Esophagus (tissue), 2 donors: Measurements from ENCODE around the gene IL1R1. TPM values are rescaled to one million over a fixed set of nuclear protein-coding genes. Genes with fewer than 3 reads are reported as not detected.
A peak's percentile ranks its signal among the peaks of the same experiment; 100 is the strongest.
"Not testable (repeated sequence)": the region's sequence is repeated elsewhere in the genome, so short reads cannot be mapped to it uniquely, and the experiment has no call there.

Experiments
- H3K27ac ChIP-seq, 2 donors: one replicate each; pipeline ENCODE4 v1.5.1; 2013; ENCODE audit warnings: low read depth in 2 of 2, mild to moderate bottlenecking in 2 of 2, inconsistent platforms in 1 of 2, low read length in 1 of 2, moderate library complexity in 1 of 2
- H3K27me3 ChIP-seq, 2 donors: one replicate each; pipeline ENCODE4 v1.6.1; 2013; ENCODE audit warnings: low read length in 2 of 2, control low read depth in 1 of 2, mild to moderate bottlenecking in 1 of 2; ENCODE audit not compliant: insufficient read depth in 2 of 2, control insufficient read depth in 1 of 2
- H3K36me3 ChIP-seq, 2 donors: one replicate each; pipeline ENCODE4 v1.6.1; 2013; ENCODE audit warnings: low read length in 1 of 2; ENCODE audit not compliant: control insufficient read depth in 2 of 2, insufficient read depth in 2 of 2
- H3K4me1 ChIP-seq, 2 donors: one replicate each; pipeline ENCODE4 v1.6.1; 2013; ENCODE audit warnings: low read length in 1 of 2; ENCODE audit not compliant: control insufficient read depth in 2 of 2, insufficient read depth in 2 of 2
- H3K4me3 ChIP-seq, 2 donors: one replicate each; pipeline ENCODE4 v1.5.1; 2013; ENCODE audit warnings: low read length in 2 of 2, mild to moderate bottlenecking in 2 of 2, low read depth in 1 of 2, moderate library complexity in 1 of 2
- H3K9me3 ChIP-seq, 2 donors: one replicate each; pipeline ENCODE4 v1.6.1; 2013; ENCODE audit warnings: mild to moderate bottlenecking in 2 of 2, low read depth in 1 of 2, low read length in 1 of 2, moderate library complexity in 1 of 2; ENCODE audit not compliant: control insufficient read depth in 2 of 2, insufficient read depth in 1 of 2
- WGBS, 2 donors: extraction: QIAGEN DNeasy Blood & Tissue Kit; methylation state at CpG; one replicate each; pipeline ENCODE4 v1.1.7; 2013; 5-methylcytosine and 5-hydroxymethylcytosine counted together
- polyA plus RNA-seq, 2 donors: library from polyadenylated mRNA; stranded (reverse); fragments of 200-250 nt; gene quantifications; one replicate each; pipeline ENCODE4 v1.2.3, GENCODE V29; 2013
- donor health status: healthy with polysubstance abuse.
- donor health status: Bipolar disorder and iron deficiency.

The IL1R1 gene
- polyA plus RNA-seq, 2 donors: 11.7 to 12.7 TPM

GRCh38 chr2:102101849-102102635, 40.5 kb upstream of the IL1R1 start:
- no peaks in the 10 kb centered on the region for H3K9me3 ChIP-seq
- H3K4me3 ChIP-seq: no peak overlapping the region
- 59 to 89% methylated on average over 4 of the region's 4 CpGs for WGBS, 2 donors
- H3K27ac ChIP-seq: no peak overlapping the region
- no peaks in the 10 kb centered on the region for H3K36me3 ChIP-seq
- H3K27me3 ChIP-seq: no peaks in the 10 kb centered on the region
- H3K4me1 ChIP-seq: peaks cover 2% of the 10 kb centered on the region in 2 donors

GRCh38 chr2:102102636-102102948, 40.0 kb upstream of the IL1R1 start:
- H3K9me3 ChIP-seq, H3K27me3 ChIP-seq, H3K4me1 ChIP-seq, H3K36me3 ChIP-seq, H3K4me3 ChIP-seq, H3K27ac ChIP-seq: not testable (repeated sequence)
- 64 to 65% methylated on average over 3 of the region's 3 CpGs for WGBS, 2 donors

GRCh38 chr2:102103284-102103683, 39.3 kb upstream of the IL1R1 start:
- H3K36me3 ChIP-seq: no peaks in the 10 kb centered on the region
- H3K9me3 ChIP-seq: no peaks in the 10 kb centered on the region
- H3K27me3 ChIP-seq: no peaks in the 10 kb centered on the region
- H3K4me3 ChIP-seq: no peak overlapping the region
- 94 to 98% methylated on average over 8 of the region's 8 CpGs for WGBS, 2 donors
- H3K4me1 ChIP-seq: peaks cover 2% of the 10 kb centered on the region in 2 donors
- no peak overlapping the region for H3K27ac ChIP-seq

GRCh38 chr2:102103992-102104871, 38.3 kb upstream of the IL1R1 start:
- Histone ChIP-seq H3K27me3 (no peaks in the 10 kb centered on the region), H3K9me3 (no peaks in the 10 kb centered on the region), H3K4me3 (peak overlapping the region; percentile 30 to 48), H3K4me1 (peaks cover 2% of the 10 kb centered on the region in 2 donors), H3K27ac (peak overlapping the region; percentile 72 to 80), H3K36me3 (no peaks in the 10 kb centered on the region)
- 5 to 15% methylated on average over 15 of the region's 15 CpGs for WGBS, 2 donors

- H3K27me3 ChIP-seq: no peaks in the 10 kb centered on the region
- H3K9me3 ChIP-seq: no peaks in the 10 kb centered on the region
- 24 to 47% methylated on average over 5 of the region's 5 CpGs for WGBS, 2 donors
- H3K36me3 ChIP-seq: no peaks in the 10 kb centered on the region
- no peak overlapping the region for H3K27ac ChIP-seq
- H3K4me3 ChIP-seq: no peak overlapping the region
- no peaks in the 10 kb centered on the region for H3K4me1 ChIP-seq
Measured at GRCh38 chr2:102106133-102106556, 36.4 kb upstream of the IL1R1 start.

- H3K4me1 ChIP-seq, H3K36me3 ChIP-seq, H3K4me3 ChIP-seq, H3K9me3 ChIP-seq, H3K27ac ChIP-seq, H3K27me3 ChIP-seq: not testable (repeated sequence)
- 76 to 80% methylated on average over 5 to 6 of the region's 6 CpGs for WGBS, 2 donors
Measured at GRCh38 chr2:102106813-102107740, 35.5 kb upstream of the IL1R1 start.

- H3K9me3 ChIP-seq: no peaks in the 10 kb centered on the region
- H3K4me3 ChIP-seq: no peak overlapping the region
- H3K27me3 ChIP-seq: no peaks in the 10 kb centered on the region
- WGBS, 2 donors: 53 to 69% methylated on average over 3 of the region's 3 CpGs
- no peak overlapping the region for H3K27ac ChIP-seq
- no peaks in the 10 kb centered on the region for H3K36me3 ChIP-seq
- no peaks in the 10 kb centered on the region for H3K4me1 ChIP-seq
Measured at GRCh38 chr2:102107741-102108070, 34.8 kb upstream of the IL1R1 start.

GRCh38 chr2:102109016-102109415, 33.5 kb upstream of the IL1R1 start:
- H3K36me3 ChIP-seq: no peaks in the 10 kb centered on the region
- H3K4me3 ChIP-seq: no peak overlapping the region
- WGBS, 2 donors: 85 to 94% methylated on average over 5 of the region's 5 CpGs
- H3K27ac ChIP-seq: no peak overlapping the region
- no peaks in the 10 kb centered on the region for H3K27me3 ChIP-seq
- H3K9me3 ChIP-seq: no peaks in the 10 kb centered on the region
- H3K4me1 ChIP-seq: no peaks in the 10 kb centered on the region

GRCh38 chr2:102110171-102110570, 32.4 kb upstream of the IL1R1 start:
- Histone ChIP-seq H3K27me3 (no peaks in the 10 kb centered on the region), H3K4me3 (no peak overlapping the region), H3K9me3 (no peaks in the 10 kb centered on the region), H3K36me3 (no peaks in the 10 kb centered on the region), H3K4me1 (no peaks in the 10 kb centered on the region), H3K27ac (no peak overlapping the region)
- WGBS, 2 donors: 66 to 69% methylated on average over 5 of the region's 5 CpGs
